ENCODE results near the gene KIAA1671.
"Not testable (repeated sequence)": the region's sequence is repeated elsewhere in the genome, so short reads cannot be mapped to it uniquely, and the experiment has no call there.

The KIAA1671 gene

DNA sequence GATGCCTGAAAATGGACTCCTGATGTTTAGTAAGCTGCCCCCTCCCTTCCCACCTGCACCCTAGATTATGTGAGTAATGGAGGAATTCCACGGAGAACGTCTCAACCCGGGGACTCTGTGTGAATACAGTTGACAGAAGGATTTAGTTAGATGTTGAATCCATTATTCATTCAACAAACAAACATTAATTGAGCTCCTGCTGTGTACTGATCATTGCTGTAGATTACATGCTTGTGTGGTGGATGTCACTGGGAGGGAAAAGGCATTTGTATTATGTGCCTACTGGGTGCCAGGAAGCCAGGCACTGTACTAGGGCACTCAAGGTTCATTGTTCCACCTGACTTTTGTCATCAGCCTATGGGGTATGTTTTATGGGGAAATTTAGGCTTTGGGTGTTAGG, 224.3 kb downstream of the KIAA1671 start:
- DNase-seq = no peak

- DNase-seq = no peak
Measured at GRCh38 chr22:25177226-25177625, 224.7 kb downstream of the KIAA1671 start.

- no peak for DNase-seq
Measured at GRCh38 chr22:25177895-25178294, 225.4 kb downstream of the KIAA1671 start.

DNA sequence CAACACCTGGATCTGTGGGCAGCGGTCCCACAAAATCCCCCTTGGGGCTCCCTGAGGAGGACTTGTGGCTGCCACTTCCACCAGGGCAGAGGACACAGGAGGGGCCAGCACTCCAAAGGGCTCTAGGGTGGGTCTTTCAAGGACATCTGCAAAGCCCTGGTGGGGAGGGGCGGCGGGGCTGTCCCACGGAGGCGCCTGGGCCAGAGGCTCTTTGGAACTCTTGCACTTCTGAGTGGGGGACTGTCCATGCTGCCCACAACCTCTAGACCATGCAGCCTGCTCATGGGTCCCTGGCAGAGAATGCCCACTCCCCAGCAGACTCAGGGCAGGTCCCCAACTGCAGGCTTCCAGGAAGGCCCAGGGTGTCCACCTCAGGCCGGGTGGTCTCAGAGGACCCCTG, 225.8 kb downstream of the KIAA1671 start:
- not testable (repeated sequence) for DNase-seq

DNA sequence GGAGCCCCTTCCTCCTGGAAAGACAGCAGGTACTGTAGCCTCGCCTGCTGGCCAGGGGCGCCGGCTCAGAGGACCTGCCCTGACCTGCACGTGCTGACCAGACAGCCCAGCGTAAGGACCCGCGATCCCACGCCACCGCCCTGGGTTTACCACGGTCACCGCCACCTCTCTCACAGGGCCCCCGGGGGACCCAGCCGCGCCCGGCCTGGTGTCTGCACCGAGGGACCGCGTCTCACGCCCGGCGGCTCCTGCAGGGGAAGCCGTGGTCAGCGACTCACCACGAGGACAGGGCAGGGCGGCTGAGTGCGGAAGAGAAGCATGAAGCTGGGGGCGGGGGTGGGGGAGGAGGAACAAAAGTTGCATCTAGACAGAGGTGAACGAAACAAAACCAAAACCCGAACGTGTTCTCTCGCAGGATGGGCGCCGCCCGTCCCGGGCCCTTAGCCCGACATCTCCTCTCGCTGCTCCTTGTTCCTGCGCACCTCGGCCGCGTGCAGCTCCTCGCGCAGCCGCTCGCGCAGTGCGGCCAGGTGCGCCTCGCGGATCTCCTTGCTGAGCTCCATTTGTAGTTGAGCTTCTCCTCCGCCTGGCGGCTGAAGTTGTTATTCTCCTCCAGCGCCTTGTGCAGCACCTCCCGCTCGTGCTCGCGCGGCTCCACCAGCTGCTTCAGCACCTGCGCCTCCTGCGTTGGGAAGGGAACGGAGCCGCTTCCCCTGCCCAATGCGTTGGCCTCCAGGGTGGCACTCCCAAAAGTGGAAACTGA, 226.5 kb downstream of the KIAA1671 start:
- DNase-seq = not testable (repeated sequence)

GRCh38 chr22:25182131-25183110, 229.9 kb downstream of the KIAA1671 start:
- DNase-seq = no peak

DNA sequence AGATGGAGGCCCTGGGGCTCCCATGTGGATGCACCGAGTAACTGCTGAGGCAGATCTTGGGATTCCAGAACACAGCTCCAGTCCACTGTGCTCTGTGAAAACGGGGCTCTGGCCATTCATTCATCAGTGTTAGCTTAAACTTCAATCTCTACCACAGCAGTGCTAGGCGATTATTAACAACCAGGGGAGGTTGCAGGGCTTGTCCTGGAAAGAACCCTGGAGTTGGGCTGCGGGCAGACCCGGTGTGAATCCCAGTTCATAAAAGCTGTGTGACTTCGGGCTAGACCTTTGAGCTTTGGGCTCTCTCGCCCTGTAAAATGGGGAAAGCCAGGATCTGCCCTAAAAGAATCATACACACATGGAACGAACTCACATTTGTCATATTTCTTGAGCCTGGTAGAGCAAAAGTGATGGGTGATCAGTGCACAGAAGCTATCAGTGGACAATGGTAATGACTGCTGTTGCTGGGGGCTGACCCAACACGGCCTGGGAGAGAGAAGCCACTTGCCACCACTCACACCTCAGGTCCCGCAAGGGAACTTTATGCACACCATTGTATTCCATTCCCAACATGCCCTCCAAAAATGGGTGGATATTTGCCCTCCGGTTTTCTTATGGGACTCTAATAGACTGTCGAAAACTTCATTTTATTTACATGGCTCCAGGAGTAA, 231.6 kb downstream of the KIAA1671 start:
- no peak for DNase-seq

DNA sequence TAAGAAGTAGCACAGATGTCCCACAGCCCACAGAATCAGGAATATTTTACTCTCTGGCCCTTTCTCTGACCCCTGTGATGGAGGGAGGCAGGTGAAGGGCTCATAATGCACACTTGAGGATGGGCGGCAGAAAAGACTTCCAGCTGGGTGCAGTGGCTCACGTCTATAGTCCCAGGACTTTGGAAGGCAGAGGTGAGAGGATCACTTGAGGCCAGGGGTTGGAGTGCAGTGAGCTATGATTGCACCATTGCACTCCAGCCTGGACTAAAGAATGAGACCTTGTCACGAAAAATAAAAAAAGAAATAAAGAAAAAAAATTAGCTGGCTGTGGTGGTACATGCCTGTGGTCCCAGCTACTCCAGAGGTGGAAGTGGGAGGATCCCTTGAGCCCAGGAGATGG, 233.6 kb downstream of the KIAA1671 start:
- DNase-seq = no peak

GRCh38 chr22:25187469-25187868, 235.0 kb downstream of the KIAA1671 start:
- DNase-seq = no peak

DNA sequence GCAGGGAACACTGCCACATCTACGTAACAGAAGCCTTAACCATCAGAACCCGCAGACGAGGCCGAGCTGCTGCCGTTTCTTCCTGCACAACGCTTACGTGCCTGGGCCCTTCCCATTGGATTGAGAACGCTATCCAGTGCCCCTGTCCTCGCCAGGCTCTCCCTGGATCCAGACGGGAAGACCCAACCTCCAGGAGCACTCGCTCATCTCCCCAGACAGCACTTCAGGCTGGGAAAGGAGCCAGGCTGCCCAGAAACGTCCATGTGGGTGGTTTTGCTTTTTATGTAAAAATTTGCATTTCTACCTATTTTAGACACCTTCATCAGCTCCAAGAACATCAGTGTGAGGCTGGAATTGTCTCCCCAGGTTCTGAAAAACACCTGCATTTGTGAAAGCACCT, 239.9 kb downstream of the KIAA1671 start:
- no peak for DNase-seq

- DNase-seq = no peak
Measured at GRCh38 chr22:25193130-25193529, 240.6 kb downstream of the KIAA1671 start.

- no peak for DNase-seq
Measured at GRCh38 chr22:25193548-25193947, 241.0 kb downstream of the KIAA1671 start.

DNA sequence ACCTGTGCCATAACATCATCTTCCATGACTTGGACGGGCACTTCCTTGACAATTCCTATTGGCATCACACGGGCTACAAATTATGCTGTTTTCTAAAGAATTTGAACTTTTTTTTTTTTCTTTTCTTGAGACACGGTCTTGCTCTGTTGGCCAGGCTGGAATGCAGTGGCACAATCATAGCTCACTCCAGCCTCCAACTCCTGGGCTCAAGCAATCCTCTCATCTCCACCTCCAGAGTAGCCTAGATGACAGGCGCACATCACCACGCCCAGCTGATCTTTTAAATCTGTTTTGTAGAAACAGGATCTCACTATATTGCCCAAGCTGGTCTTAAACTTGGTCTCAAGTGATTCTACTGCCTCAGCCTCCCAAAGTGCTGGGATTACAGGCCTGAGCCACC, 243.8 kb downstream of the KIAA1671 start:
- no peak for DNase-seq

DNA sequence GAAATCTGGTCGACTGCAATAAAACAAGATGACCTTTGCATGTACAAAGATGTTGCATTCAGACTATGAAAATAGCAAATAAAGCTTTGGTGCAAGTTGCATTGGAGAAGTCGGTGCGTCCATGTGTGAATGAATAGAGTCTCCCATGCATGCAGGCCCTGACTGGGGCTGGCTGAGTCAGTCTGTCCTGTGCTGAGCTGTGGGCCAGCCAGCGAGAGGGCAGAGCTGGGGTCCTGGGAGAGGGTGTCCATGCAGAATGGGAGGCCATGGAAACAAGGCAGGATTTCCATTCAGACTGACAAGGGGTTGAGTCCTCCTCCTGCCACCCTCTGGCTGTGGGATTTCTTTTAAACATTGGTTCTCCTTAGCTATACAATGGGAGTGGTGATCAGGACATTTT, 244.8 kb downstream of the KIAA1671 start:
- DNase-seq = no peak

GRCh38 chr22:25199731-25200520, 247.4 kb downstream of the KIAA1671 start, which contains the start of gene CRYBB3:
CRYBB3 (plus strand) TSS chr22:25199858; CDS start chr22:25201397, 1,539 bp downstream.
- no peak for DNase-seq

GRCh38 chr22:25200967-25201366, 248.5 kb downstream of the KIAA1671 start:
- DNase-seq = no peak

DNA sequence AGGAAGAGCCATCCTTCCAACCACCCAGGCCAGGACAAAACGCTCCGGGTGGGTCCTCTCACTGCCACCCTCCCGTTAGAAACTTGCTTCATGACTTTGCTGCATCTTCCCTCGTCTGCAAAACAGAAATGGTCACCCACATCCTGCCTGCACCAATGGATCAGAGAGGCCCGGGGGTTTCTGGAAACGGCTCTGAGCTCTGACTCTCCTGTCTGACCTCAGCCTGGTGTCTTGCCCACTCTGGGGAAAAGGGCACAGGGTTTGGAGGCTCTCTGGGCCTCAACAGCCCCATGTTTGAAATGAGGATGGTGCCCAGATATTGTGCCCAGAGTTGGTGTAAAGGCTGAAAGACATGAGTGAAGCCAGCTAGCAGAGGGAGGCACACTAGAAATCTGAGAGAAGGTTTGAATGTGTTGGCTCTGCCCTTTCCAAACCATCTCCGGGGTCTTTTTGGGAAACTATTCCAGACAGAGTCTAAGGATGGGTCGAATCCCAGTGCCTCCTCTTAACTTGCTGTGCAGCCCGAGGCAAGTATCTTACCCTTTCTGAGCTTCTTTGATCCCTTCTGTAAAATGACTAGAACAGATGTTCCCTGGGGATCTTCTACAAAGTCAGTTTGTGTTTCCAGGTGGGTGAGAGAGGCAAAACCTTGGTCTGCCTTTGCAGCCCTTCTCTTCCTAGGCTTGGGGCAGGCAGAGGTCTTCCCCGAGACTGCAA, 249.2 kb downstream of the KIAA1671 start:
- DNase-seq = no peak

DNA sequence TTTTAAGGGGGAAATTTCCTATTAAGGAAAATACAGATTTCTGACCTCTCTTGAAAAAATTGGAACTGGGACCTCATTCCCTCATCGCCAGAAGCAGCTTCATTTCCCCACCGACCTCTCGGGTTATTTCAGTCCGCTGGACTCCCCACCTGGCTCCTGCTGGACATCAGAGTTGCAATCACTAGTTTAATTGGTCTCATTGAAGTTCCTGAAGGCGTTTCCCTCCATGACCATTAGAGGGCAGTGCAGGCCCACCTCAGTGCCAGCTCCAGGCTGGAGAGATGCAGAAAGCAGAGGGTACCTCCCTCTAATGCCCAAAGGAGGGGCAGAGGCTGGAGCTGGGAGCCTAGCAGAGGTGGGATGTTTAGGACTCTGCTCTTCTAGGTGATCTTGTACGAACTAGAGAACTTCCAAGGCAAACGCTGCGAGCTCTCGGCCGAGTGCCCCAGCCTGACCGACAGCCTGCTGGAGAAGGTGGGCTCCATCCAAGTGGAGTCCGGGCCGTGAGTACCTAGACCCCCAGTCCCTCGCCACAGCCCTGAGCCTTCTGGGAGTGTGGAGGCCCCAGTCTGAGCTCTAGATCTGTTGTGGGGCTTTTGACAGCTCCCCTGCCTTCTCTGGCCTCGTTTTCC, 249.9 kb downstream of the KIAA1671 start:
- DNase-seq = peak; percentile 2 to 49 (median 12)

DNA sequence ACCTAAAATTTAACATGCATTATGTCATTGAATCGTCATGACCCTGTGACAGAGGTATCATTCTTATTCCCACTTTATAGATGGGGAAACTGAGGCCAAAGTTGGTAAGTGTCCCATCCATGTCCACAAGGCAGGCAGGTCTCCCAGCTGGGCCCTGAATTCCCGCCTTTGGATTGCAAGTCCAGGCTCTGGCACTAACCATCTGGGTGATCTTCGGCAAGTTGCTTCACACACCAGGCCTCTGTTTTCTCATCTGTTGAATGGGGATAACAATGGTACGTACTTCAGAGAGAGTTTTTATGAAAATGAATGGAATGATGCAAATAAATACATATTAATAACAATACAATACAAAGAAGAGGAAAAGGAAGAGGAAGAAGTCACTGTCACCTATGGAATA, 250.6 kb downstream of the KIAA1671 start:
- DNase-seq = no peak

GRCh38 chr22:25204547-25204946, 252.0 kb downstream of the KIAA1671 start:
- DNase-seq = not testable (repeated sequence)

- no peak for DNase-seq
Measured at GRCh38 chr22:25205847-25206246, 253.3 kb downstream of the KIAA1671 start.
